Measurements from ENCODE around the gene MAGT1.
"Not testable (repeated sequence)": the region's sequence is repeated elsewhere in the genome, so short reads cannot be mapped to it uniquely, and the experiment has no call there.

Gene MAGT1

DNA sequence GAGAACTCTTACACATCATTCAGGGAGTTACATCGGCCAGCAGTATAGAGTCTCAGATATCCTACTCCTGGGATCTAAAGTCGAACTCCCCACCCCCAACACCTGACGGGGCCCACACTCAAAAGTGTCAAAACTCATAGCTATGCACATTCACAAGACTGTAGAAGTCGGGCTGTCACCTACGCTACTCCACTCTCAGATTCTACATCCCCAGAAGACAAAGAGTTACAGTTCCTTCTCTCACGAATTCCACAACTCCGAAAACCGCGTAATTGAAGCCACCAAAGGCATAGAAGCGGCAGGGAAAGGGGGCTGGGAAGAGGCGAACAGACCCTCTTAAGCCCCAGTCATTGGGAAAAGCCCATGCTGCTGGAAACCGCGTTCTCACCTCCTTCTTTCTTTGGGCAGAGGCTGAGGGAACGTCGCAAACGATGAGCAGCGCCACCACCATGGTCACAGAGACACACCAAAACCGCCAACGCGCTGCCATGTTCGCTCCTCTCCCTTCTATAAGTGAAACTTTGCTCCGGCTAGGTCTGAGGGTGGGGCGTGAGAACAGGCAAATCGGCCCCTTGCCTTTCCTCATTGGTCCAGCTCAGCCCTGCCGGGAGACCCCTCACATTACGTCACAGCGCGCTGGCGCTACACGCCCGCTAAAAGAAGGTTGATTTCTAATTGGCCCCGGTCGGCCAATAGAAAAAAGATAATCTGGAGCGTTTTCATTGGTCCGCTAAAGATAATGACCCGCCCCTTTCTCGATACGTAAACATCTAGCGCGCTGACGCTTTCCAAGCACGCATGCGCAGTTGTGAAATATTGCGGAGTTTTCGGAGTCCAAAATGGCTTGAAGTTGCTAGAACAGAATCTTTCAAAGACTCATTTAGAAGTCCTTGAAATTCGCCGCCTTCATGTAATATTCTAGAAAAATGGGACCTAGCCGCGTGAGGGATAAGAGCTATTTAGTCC lies at the start of gene MAGT1:
Gene MAGT1, minus strand, starts transcription at position 515 of the 966 bp plus-strand sequence. Its CDS starts 25 bp downstream, at position 490.
- intact Hi-C loops (cut with DNase I): loop anchor here (5.0 kb wide), 1 partner anchor 108 kb away; the partner anchor contains the start of gene ATRX

DNA sequence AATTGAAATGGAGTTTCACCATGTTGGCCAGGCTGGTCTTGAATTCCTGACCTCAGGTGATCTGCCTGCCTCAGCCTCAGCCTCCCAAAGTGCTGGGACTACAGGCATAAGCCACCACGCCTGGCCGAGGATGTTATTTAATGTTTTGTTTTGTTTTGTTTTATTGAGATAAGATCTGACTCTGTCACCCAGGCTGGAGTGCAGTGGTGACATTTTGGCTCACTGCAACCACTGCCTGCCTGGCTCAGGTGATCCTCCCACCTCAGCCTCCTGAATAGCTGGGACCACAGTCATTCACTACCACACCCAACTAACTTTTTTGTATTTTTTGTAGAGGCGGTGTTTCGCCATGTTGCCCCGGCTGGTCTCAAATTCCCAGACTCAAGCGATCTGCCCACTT lies 49.8 kb upstream of the MAGT1 start:
- intact Hi-C loops (cut with DNase I); DNase-seq: not testable (repeated sequence)

More for the DNA sequence above, at the start of gene MAGT1:
- peak; percentile 75 to 98 (median 84) for DNase-seq

DNA sequence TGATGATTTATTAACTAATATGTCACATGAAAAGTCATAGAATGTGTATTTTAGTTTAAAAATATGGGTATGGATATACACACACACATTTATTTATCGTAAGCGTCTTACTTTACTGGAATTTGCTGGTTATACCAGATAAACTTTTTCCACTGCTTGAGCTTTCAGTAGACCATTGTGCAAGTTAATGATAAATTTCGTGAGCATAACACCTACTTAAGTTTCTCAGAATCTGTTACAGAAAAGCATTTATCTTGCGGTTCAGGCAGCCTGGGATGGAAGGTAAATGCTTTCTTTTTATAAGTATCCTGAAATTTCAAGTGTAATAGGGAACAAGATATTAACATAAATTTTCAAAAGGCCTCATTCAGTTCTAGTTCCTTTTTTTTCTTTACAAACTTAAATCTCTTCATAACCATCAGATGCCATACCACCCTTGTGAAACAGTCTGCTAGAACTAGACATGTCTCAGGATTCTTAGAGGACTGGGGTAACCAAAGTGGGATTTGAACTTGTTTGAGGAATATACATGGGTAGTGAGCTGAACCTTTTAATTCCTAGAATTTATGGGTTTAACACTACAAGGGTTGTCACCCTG lies 42.9 kb upstream of the MAGT1 start:
- intact Hi-C loops (cut with DNase I): no loop called here
- no peak for DNase-seq

DNA sequence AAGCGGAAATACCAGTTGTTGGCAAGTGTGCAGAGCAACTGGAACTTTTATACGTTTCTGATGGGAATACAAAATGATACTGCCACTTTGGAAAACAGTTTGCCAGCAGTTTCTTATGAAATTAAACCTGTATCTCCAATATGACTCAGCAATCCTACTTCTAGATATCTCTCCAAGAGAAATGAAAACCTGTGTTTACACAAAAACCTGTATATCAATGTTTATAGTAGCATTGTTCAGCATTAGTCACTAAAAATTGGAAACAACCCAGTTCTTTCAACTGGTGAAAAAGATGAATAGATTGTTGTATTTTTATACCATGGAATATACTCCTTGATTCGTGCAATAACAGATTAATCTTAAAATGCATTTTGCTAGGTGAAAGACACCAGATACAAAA lies 42.1 kb upstream of the MAGT1 start:
- no peak for DNase-seq
- intact Hi-C loops (cut with DNase I): no loop called here

DNA sequence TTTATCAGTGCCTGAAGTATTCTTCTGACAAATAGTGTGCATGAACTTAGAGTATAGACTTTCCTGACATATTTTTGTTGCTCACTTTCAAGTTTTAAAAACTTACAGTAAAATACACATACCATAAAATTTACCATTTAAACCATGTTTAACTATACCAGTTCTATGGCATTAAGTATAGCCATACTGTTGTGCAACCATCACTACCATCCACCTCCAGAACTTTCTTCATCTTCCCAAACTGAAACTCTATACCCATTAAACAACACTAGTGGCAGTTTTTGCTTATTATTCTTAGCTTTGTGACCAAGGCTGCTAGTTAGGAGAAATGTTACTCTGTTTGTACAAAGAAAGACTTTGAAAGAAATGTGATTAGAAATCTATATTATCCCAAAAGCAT lies 41.1 kb upstream of the MAGT1 start:
- intact Hi-C loops (cut with DNase I): no loop called here
- DNase-seq: no peak

DNA sequence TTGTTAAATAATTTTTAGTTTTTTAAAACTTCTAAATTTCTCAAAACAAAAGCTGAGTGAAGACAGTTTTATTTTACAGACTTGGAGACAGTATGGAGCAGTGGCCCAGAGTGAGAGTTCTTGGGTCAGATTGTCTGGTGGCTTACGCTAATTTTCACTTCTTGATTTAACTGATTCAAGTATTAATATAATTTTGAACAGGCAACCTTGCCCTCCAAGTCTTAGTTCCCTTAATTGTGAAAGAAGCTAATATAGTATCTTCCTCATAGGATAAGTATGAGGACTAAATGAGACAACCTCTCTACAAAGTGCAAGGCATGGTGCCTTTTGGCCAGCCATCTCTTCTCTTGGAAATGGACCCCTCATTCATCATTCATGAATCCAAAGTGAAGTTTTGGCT lies 40.7 kb upstream of the MAGT1 start:
- intact Hi-C loops (cut with DNase I): no loop called here
- DNase-seq: no peak

DNA sequence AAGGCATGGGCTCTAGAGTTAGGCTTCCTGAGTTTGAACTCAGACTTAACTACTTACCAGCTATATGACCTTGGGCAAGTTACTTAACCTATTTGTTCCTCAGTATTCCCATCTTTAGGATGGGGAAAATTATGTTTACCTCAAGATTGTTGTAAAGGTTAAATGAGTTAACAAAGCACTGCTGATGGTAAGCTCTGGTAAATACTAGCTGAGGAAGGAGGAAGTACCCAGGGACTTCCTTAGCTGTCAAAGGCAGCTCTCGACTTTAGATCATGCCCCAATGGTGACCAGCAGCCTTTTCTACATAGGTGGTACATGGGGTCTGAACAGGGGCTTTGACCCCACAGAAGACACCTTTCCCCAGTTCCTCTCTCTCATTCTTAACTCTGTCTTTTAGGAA lies 35.3 kb upstream of the MAGT1 start:
- intact Hi-C loops (cut with DNase I): no loop called here
- DNase-seq: no peak

DNA sequence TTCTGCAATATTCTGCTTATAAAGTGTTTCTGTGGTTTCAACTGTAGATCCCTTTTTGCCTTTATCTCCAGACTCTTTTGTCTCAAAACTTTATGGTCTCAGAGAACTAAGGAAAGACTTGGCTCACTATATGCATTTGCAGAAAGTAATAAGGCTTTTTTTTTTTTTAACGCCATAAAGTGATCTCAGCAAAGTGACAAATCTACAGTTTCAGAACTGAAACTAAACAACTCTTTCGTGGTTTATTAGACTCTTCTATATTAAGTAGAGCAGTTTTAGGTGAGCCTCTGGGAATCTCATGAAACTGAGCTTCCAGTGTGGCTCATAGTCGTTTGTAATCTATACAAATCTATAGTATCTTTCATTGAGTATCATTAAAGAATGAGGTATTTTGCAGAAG lies 30.5 kb upstream of the MAGT1 start:
- intact Hi-C loops (cut with DNase I): no loop called here
- no peak for DNase-seq

DNA sequence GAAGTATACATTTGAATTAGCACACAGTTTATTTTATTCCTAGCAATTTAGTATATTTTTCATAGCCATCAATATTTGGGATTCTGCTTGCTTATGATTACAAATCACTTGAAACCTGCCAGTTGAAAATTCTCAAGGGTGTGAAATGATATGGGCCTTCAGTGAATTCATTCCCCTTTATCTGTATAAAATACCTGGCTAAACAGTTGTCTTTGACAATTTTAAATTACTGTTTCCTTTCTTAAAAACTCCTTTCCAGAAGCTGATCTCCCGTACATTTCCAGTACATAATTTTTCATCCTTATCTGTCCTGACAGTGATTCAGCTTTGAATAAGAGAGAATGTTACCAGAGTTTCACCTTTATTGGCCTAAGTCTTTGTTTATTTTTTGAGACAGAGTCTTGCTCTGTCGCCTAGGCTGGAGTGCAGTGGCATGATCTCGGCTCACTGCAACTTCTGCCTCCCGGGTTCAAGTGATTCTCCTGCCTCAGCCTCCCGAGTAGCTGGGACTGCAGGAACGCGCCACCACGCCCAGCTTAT lies 29.2 kb upstream of the MAGT1 start:
- intact Hi-C loops (cut with DNase I): no loop called here
- no peak for DNase-seq

DNA sequence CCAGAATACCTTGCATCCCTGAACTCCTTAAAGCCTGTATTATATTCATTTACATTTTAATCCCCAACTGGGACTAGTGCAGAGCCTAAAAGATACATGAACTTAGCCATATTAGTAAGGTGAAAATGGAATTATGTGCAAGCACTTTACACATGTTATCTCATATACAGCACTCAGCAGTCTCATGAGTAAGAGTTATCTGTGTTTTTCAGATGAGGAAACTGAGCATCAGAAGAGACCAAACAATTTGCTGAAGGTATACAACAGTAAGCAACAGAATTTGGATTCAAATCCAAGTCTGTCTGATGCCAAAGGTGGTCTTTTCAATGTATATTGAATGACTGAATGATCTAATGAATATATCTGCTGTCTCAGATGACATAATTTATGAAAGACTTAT lies 27.6 kb upstream of the MAGT1 start:
- intact Hi-C loops (cut with DNase I): no loop called here

DNA sequence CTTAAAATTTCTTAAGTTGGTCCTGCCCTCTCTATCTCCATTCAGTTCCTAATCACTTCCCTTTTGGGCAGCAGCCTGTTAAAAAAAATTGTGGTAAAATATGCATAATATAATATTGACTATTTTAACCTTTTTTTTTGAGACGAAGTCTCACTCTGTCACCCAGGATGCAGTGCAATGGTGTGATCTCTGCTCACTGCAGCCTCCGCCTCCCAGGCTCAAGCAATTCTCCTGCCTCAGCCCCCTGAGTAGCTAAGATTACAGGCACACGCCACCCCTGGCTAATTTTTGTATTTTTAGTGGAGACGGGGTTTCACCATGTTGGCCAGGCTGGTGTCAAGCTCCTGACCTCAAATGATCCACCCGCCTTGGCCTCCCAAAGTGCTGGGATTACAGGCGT lies 24.1 kb upstream of the MAGT1 start:
- DNase-seq: peak in 1 of 10 donors; percentile 29
- intact Hi-C loops (cut with DNase I): loop anchor here (10.0 kb wide), 1 partner anchor 105 kb away; no protein-coding TSS in a partner anchor

More for the DNA sequence above, 27.6 kb upstream of the MAGT1 start:
- no peak for DNase-seq

DNA sequence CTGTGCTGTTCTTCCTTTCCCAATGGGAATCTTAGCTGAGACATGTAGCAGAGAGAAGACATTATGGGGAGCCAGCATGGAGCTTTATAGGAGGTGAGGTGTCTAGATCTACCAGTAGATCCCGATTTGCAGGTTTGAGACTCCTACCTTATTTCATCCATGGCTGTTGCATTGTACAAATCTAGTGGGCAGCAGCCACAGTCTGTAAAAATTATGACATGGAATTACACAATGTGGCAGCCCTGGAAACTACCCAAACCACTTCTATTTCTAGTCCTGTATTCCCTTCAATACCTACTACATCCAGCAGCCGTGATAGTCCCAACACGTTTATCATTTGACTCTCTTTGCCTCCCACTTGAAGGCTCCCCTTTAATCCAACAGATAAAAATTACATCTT lies 23.3 kb upstream of the MAGT1 start:
- intact Hi-C loops (cut with DNase I): loop anchor here (10.0 kb wide), 1 partner anchor 106 kb away; no protein-coding TSS in a partner anchor
- no peak for DNase-seq

DNA sequence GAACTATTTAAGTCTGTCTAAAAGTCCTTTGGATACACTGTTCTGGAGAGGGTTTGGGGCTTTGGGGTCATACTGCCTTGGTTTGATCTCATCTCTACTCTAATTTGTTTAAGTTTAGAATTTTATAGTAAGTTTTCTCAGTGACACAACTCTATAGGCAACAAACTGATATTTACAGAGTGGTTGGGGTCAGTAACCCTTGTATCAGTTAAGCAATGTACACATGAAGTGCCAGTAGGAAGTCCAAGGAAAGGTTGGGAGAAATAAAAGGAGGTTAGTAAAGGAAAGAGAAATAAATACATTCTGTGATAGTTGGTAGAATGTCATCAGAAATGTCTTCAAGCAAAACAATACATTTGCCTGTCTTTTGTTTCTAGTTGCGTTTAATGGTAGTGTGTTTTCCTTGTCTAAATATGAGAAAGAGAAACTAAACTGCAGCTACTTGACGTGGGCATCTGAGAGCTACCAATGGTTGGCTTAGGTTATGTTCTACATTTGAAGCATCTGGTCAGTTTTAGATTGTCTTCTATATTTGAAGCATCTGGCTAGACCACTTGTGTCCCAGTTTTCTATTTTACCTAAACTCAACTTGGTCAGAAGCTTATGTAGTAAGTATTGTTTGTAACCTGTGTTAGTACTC lies 22.2 kb upstream of the MAGT1 start:
- DNase-seq: no peak
- intact Hi-C loops (cut with DNase I): loop anchor here (10.0 kb wide), 1 partner anchor 107 kb away; no protein-coding TSS in a partner anchor

DNA sequence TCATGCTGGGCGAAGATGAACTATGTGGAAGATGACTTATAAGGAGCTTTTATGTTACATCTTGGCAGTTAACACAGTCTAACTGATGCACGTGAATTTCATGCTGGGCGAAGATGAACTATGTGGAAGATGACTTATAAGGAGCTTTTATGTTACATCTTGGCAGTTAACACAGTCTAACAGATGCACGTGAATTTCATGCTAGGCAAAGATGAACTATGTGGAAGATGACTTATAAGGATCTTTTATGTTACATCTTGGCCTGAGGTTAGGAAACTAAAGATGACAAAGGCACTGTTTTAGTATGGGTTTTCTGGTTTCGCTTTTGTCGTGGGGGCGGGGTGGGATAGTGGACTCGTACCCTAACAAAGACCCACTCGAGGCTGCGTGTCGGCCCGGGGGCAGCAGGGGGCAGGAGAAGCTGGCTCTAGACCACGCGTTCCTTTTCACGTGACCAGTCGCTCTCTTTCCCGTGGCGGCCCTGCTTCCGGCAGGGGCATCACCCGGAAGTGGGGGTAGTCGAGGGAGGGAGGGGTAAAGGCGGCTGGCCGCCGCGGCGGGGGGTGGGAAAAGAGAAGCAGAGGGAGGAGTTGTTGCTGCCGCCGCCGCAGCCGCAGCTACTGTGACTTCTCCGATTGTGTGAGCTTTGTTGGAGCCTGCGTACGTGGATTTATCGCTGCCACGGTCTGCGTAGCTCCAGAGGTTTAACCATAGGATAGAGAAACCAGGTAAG lies 15.0 kb upstream of the MAGT1 start, which contains the start of gene ATP7A:
Gene ATP7A, plus strand, starts transcription at position 586 of the 733 bp plus-strand sequence. CDS start 60,949 bp downstream, outside the sequence.
- intact Hi-C loops (cut with DNase I): loop anchor here (5.0 to 10.0 kb wide), 2 partner anchors 115 to 192 kb away; partner anchors contain the start of gene PGK1
- DNase-seq: peak; percentile 60 to 96 (median 80)

DNA sequence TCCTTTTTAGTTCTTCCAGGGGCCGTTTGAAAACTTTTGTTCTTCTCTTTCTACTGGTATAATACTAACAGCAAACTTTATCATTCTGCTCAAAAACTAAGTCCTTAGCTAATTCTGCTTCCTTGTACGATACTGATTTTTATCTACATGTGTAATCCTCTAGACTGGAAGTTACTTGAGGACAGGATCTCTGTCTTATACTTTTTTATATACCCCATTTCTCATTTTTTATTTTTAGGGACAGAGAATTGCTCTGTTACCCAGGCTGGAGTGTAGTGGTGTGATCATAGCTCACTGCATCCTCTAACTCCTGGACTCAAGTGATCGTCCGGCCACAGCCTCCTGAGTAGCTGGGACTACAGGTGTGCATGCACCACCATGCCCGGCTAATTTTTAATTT lies 6.3 kb upstream of the MAGT1 start:
- DNase-seq: no peak
- intact Hi-C loops (cut with DNase I): no loop called here

DNA sequence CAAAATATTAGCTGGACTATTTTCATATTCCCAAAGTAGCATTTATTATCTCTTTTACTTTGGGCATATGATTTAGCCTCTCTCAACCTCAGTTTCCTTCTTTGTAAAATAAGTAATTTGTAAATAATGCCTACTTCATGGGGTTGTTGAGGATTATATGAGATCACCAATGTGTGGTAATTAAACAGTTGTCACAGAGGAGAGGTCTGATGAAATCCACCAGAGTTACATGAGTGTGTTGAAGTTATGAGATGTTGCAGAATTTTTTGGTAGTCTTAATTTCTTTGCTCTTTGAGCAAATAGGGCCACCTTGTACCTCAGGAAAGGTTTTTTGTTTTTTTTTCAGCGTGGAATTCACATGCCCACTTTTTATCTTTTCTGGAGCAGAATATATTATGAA lies 5.5 kb upstream of the MAGT1 start:
- intact Hi-C loops (cut with DNase I): no loop called here
- DNase-seq: no peak

DNA sequence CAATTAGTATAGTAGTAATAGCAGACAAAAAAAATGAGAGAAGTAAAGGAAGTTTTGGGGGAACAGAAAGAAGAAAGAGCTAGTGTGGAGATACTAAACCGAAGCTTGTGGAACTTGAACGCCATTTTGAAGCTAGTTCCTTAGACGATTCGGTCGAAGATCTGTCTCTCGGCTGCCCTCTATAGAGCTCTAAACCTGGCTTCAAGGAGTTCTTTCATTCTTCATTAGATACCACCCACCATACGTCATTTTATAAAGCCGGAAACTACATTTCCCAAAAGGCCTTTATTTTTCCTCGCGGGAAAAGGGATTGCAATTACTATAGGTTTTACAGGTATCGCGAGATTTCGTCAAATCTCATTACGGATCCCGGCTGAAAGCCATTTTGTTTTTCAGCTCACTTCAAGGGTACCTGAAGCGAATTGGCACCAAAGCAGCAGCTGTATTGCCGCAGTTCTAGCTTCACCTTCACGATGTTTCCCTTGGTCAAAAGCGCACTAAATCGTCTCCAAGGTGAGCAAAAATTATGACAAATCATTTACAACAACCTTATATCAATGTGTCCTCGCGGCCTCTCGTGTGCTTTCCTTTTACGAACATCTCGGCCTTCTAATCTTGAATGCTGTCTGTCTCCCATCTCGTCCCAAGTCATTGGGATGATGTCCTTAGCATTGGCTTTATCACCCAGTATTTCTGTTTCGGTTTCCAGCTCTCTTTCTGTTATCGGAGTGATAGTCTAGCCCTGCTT lies 4.0 kb upstream of the MAGT1 start, which contains the start of gene COX7B:
Gene COX7B, plus strand, starts transcription at position 388 of the 748 bp plus-strand sequence. Its CDS starts 86 bp downstream, at position 474.
- intact Hi-C loops (cut with DNase I): loop anchor here (5.0 kb wide), 1 partner anchor 112 kb away; the partner anchor contains the start of gene ATRX
- peak in 5 of 10 donors; percentile 16 to 52 (median 42) for DNase-seq

DNA sequence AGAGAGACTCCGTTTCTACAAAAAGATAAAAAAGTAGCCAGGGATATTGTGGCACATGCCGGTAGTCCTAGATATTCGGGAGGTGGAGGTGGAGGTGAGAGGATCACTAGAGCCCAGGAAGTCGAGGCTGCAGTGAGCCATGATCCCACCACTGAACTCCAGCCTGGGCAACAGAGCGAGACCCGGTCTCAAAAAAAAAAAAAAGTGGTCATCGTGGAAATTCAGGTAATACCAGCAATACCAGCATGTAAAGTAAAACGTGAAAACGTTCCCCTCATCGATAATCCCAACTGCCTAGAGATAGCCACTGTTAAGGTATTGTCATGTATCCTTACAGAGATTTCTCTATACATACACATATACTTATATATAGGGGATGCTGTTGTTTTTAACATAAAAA lies 1.5 kb downstream of the MAGT1 start:
- DNase-seq: no peak
- intact Hi-C loops (cut with DNase I): no loop called here

DNA sequence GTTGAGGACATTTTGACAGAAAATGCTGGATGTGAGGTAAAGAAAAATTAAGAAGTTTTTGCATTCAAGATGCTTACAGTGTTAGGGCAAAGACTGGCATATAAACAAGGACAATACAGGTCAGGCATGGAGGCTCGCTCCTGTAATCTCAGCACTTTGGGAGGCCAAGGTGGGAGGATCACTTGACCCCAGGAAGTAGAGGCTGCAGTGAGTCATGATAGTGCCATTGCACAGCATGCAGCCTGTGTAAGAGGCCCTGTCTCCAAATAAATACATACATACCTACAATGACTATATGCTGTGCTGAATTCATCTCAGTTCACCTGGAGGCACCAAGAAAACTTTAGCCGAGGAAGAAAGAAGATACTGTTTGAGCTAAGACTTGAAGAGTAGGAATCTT lies 2.3 kb downstream of the MAGT1 start:
- intact Hi-C loops (cut with DNase I): no loop called here
- DNase-seq: no peak
